COLO829 (cell line): ENCODE data around the gene MANBA.

Experiments used
- DNase-seq: peaks from one replicate; pipeline ENCODE4 v3.0.0; 2012; ENCODE audit warnings: low spot score

MANBA gene

DNA sequence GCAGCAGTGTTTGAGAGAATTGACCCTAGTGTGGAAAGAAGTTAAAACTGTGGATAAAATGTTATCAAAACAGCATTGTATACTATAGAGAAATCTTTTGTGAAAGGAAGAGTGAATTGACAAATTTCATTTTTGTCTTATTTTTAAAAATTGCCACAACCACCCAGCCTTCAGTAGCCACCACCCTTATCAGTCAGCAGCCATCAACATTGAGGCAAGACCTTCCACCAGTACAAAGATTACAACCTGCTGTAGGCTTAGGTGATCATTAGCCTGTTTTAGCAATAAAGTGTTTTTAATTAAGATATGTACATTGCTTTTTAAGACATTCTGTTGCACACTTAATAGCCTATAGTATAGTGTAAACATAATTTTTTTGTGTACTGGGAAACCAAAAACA lies 168.5 kb downstream of the MANBA start:
- no peak for DNase-seq

GRCh38 chr4:102589743-102590142 lies 171.0 kb downstream of the MANBA start:
- DNase-seq: no peak

GRCh38 chr4:102586644-102587021 lies 174.1 kb downstream of the MANBA start:
- no peak for DNase-seq

DNA sequence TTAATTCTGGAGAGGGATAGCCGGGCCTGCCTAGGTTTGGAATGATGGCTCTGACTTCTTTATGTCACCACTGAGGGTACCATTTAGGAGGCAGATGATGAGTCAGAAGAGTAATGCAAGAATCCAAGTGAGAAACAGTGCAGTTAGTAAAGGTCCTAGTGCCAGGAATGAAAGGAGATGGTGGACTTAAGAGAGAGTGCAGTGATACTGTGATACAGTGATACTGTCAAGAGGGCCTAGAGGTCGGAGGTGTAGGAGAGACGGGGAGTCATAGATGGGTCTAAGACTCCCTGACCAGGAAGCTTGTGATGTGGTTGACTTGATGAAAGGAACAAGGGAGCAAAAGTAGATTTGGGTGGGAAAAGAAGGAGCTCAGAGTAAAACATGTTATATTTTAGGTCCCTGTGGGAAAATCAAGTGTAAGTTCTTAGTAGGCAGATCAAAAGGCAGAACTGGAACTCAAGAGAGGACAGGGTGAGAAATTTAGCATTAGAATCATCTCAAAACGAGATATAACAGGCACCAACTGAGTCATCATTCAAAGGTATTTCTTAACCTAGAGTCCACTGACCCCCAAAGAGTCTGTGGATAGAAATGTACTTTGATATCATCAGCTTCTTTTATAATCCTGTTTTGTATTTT lies 174.6 kb downstream of the MANBA start:
- DNase-seq: no peak

DNA sequence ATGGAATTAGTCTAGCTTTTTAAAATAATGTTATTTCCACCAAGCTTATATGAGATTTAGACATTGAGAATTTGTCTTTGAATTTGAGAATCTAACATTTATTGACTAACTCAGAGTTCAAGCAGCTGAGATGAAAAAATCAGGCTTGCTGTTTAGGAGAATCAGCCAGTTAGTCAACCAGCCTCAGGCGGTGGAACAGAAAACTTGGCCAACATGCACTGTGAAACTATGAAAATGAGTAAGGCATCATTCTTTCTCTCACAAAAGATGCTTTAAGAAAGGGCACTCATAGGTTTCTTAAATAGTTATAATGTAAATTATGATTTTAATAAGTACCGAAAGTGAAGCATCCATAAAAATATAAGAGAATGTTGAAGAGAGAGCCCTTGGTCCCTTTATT lies 175.4 kb downstream of the MANBA start:
- no peak for DNase-seq

DNA sequence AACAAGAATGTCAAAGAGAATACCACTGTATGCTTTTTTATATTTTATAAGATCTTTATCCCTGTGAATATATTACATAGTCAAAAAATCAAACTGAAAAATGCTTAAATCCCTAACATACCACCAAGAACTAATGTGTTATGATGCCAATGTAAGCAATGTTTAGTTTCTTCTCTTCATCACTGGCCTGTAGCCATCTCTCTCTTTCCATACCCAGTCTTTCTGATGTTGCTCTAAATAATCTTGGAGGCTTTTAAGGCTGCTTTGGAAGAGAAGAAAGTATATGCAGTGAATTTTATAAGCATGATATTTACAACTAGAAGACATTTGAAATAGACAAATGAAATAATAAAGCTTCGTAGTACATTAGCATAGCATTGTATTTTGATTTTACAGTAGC lies 176.7 kb downstream of the MANBA start:
- no peak for DNase-seq
